ENCODE results near the gene GANAB.

Gene GANAB

GRCh38 chr11:62601372-62602140, 44.9 kb downstream of the GANAB start, which contains the start of gene MTA2:
MTA2 (minus strand) TSS chr11:62601865; CDS start chr11:62601450, 415 bp downstream.
- Histone ChIP-seq H2BK15ac (ENCODE audit: low read depth, poor library complexity, severe bottlenecking) (peak within 1 kb of the TSS; percentile 73), H3K4me1 (ENCODE audit: control insufficient read depth, insufficient read depth, low read depth, low read length) (peaks cover 17% of the 10 kb centered on the region)
- WGBS: under 1% methylated on average over 79 of the region's 83 CpGs

GRCh38 chr11:62601122-62601371, 45.4 kb downstream of the GANAB start:
- Histone ChIP-seq H2BK12ac (ENCODE audit: low read length in 2 of 2) (peak overlapping the region in 1 of 2 experiments; percentile 56), H3K27me3 (ENCODE audit: control insufficient read depth in 1 of 2, insufficient read depth in 1 of 2, low read length in 2 of 2) (no peaks in the 10 kb centered on the region), H3K14ac (ENCODE audit: low read length in 2 of 2) (peak overlapping the region in 1 of 2 experiments; percentile 94), H4K91ac (ENCODE audit: low read length) (peak overlapping the region; percentile 55), H2BK5ac (ENCODE audit: low read depth, low read length, poor library complexity, severe bottlenecking) (peak overlapping the region; percentile 81), H3K4me2 (ENCODE audit: low read length, poor library complexity, severe bottlenecking) (peak overlapping the region; percentile 78), H4K8ac (ENCODE audit: low read length) (peak overlapping the region; percentile 72), H2AK5ac (ENCODE audit: low read length, severe bottlenecking) (no peak overlapping the region), H3K18ac (ENCODE audit: low read depth in 1 of 2, low read length in 2 of 2) (peak overlapping the region; percentile 94 to 98), H2AFZ (ENCODE audit: low read depth, low read length) (peak overlapping the region; percentile 46), H3K4me1 (ENCODE audit: control insufficient read depth, insufficient read depth, low read depth, low read length) (peaks cover 17% of the 10 kb centered on the region), H3K9me3 (ENCODE audit: control insufficient read depth, low read length) (no peaks in the 10 kb centered on the region), H3K4me3 (ENCODE audit: insufficient read depth in 1 of 2, low read depth in 1 of 2, low read length in 2 of 2) (peak overlapping the region; percentile 88 to 93), H3K4ac (ENCODE audit: low read depth in 1 of 2, low read length in 2 of 2) (peak overlapping the region; percentile 93 to 97), H3K36me3 (ENCODE audit: control insufficient read depth in 1 of 2, insufficient read depth in 2 of 2, low read depth in 1 of 2, low read length in 2 of 2) (peaks cover 52 to 61% of the 10 kb centered on the region in 2 experiments), H2BK120ac (ENCODE audit: low read depth, low read length) (peak overlapping the region; percentile 93), H2BK15ac (ENCODE audit: low read depth, poor library complexity, severe bottlenecking) (peak overlapping the region; percentile 73), H3K27ac (ENCODE audit: low read length, poor library complexity, severe bottlenecking) (peak overlapping the region; percentile 62), H3K23ac (ENCODE audit: low read length in 2 of 2) (peak overlapping the region in 1 of 2 experiments; percentile 98), H3K79me1 (replicated peaks; ENCODE audit: low read length, poor library complexity, severe bottlenecking) (peaks cover 10% of the 10 kb centered on the region), H3K9ac (ENCODE audit: low read length) (peak overlapping the region; percentile 97)
- DNase-seq: peak; percentile 43
- WGBS: under 1% methylated on average over 30 of the region's 30 CpGs

More at GRCh38 chr11:62601372-62602140, 44.9 kb downstream of the GANAB start, which contains the start of gene MTA2:
- Histone ChIP-seq H3K27me3 (ENCODE audit: control insufficient read depth in 1 of 2, insufficient read depth in 1 of 2, low read length in 2 of 2) (no peaks in the 10 kb centered on the region), H3K4me3 (ENCODE audit: insufficient read depth in 1 of 2, low read depth in 1 of 2, low read length in 2 of 2) (peak within 1 kb of the TSS; percentile 88 to 93), H2BK5ac (ENCODE audit: low read depth, low read length, poor library complexity, severe bottlenecking) (peak within 1 kb of the TSS; percentile 81), H3K4me2 (ENCODE audit: low read length, poor library complexity, severe bottlenecking) (peak within 1 kb of the TSS; percentile 83), H4K91ac (ENCODE audit: low read length) (peak within 1 kb of the TSS; percentile 91), H4K8ac (ENCODE audit: low read length) (peak within 1 kb of the TSS; percentile 91), H3K14ac (ENCODE audit: low read length in 2 of 2) (peak within 1 kb of the TSS in 1 of 2 experiments; percentile 94), H2BK12ac (ENCODE audit: low read length in 2 of 2) (peak within 1 kb of the TSS in 1 of 2 experiments; percentile 90), H3K18ac (ENCODE audit: low read depth in 1 of 2, low read length in 2 of 2) (peak within 1 kb of the TSS; percentile 94 to 98), H3K36me3 (ENCODE audit: control insufficient read depth in 1 of 2, insufficient read depth in 2 of 2, low read depth in 1 of 2, low read length in 2 of 2) (peaks cover 48 to 60% of the 10 kb centered on the region in 2 experiments), H3K27ac (ENCODE audit: low read length, poor library complexity, severe bottlenecking) (peak within 1 kb of the TSS; percentile 90), H2AK5ac (ENCODE audit: low read length, severe bottlenecking) (no peak within 1 kb of the TSS), H3K9me3 (ENCODE audit: control insufficient read depth, low read length) (no peaks in the 10 kb centered on the region), H3K79me1 (replicated peaks; ENCODE audit: low read length, poor library complexity, severe bottlenecking) (peaks cover 5% of the 10 kb centered on the region), H3K9ac (ENCODE audit: low read length) (peak within 1 kb of the TSS; percentile 97), H3K4ac (ENCODE audit: low read depth in 1 of 2, low read length in 2 of 2) (peak within 1 kb of the TSS; percentile 93 to 97), H3K23ac (ENCODE audit: low read length in 2 of 2) (peak within 1 kb of the TSS in 1 of 2 experiments; percentile 98), H2AFZ (ENCODE audit: low read depth, low read length) (peak within 1 kb of the TSS; percentile 55), H2BK120ac (ENCODE audit: low read depth, low read length) (peak within 1 kb of the TSS; percentile 93)
- peak; percentile 98 for DNase-seq

GRCh38 chr11:62600367-62601121, 45.9 kb downstream of the GANAB start:
- Histone ChIP-seq H2AK5ac (ENCODE audit: low read length, severe bottlenecking) (no peak overlapping the region), H3K27me3 (ENCODE audit: control insufficient read depth in 1 of 2, insufficient read depth in 1 of 2, low read length in 2 of 2) (no peaks in the 10 kb centered on the region), H2BK12ac (ENCODE audit: low read length in 2 of 2) (peak overlapping the region in 1 of 2 experiments; percentile 56), H2BK15ac (ENCODE audit: low read depth, poor library complexity, severe bottlenecking) (no peak overlapping the region), H3K9ac (ENCODE audit: low read length) (peak overlapping the region; percentile 97), H3K4me1 (ENCODE audit: control insufficient read depth, insufficient read depth, low read depth, low read length) (peaks cover 17% of the 10 kb centered on the region), H3K4ac (ENCODE audit: low read depth in 1 of 2, low read length in 2 of 2) (peak overlapping the region; percentile 93 to 97), H2BK120ac (ENCODE audit: low read depth, low read length) (peak overlapping the region; percentile 55), H3K4me2 (ENCODE audit: low read length, poor library complexity, severe bottlenecking) (peak overlapping the region; percentile 78), H3K36me3 (ENCODE audit: control insufficient read depth in 1 of 2, insufficient read depth in 2 of 2, low read depth in 1 of 2, low read length in 2 of 2) (peaks cover 52 to 61% of the 10 kb centered on the region in 2 experiments), H2AFZ (ENCODE audit: low read depth, low read length) (no peak overlapping the region), H3K23ac (ENCODE audit: low read length in 2 of 2) (peak overlapping the region in 1 of 2 experiments; percentile 92), H2BK5ac (ENCODE audit: low read depth, low read length, poor library complexity, severe bottlenecking) (no peak overlapping the region), H3K27ac (ENCODE audit: low read length, poor library complexity, severe bottlenecking) (peak overlapping the region; percentile 62), H3K4me3 (ENCODE audit: insufficient read depth in 1 of 2, low read depth in 1 of 2, low read length in 2 of 2) (peak overlapping the region; percentile 88 to 93), H3K9me3 (ENCODE audit: control insufficient read depth, low read length) (no peaks in the 10 kb centered on the region), H3K79me1 (replicated peaks; ENCODE audit: low read length, poor library complexity, severe bottlenecking) (peaks cover 12% of the 10 kb centered on the region), H4K8ac (ENCODE audit: low read length) (peak overlapping the region; percentile 66), H4K91ac (ENCODE audit: low read length) (no peak overlapping the region), H3K14ac (ENCODE audit: low read length in 2 of 2) (peak overlapping the region in 1 of 2 experiments; percentile 94), H3K18ac (ENCODE audit: low read depth in 1 of 2, low read length in 2 of 2) (peak overlapping the region; percentile 94 to 98)
- DNase-seq: no peak
- WGBS: under 1% methylated on average over 22 of the region's 26 CpGs
